Neural progenitor cell (in vitro differentiated cells): ENCODE results near the gene ARMH1.

ENCODE experiments used
- EZH2phosphoT487 ChIP-seq: fragments of 200-600 bp; sonication (generic); IDR thresholded peaks from 2 replicates; pipeline ENCODE4 v1.6.1; 2017; ENCODE audit warnings: antibody characterized with exemption
- TF ChIP-seq, protein P1 (sequence below): fragments of 200-600 bp; sonication (generic); IDR thresholded peaks from 2 replicates; pipeline ENCODE4 v1.5.1; 2017; ENCODE audit warnings: antibody characterized with exemption, mild to moderate bottlenecking

DNA sequence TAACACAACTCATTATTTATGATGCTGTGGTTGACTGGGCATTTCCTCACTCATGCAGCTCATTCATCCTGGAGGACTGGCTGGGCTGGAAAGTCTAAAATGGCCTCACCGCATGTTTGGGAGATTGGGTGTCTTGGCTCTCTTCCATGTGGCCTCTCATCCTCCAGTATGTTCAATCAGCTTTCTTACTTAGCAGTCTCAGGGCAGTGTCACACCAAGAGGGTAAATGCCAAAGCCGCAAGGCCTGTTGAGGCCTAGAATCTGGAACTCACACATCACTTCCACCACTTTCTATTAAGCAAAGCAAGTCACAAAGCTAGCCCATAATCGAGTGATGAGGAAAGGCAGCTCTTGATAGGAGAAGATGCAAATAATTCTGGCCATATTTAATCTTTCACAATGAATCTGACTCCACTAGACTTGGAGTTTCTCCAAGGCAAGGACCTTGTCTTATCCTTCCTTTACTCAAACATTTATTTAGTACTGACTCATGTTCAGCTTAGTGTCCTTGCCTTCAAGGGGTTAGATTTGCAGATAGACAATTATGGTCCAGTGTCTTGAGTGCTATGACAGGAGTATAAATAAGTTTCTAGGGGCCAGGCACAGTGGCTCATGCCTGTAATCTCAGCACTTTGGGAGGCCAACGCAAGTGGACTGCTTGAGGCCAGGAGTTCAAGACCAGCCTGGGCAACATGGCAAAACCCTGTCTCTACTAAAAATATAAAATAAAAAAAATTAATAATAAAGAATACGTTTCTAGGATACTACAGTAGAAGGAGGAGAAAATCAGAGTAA is 45.4 kb upstream of the ARMH1 start:
- TF ChIP-seq, protein P1, sequence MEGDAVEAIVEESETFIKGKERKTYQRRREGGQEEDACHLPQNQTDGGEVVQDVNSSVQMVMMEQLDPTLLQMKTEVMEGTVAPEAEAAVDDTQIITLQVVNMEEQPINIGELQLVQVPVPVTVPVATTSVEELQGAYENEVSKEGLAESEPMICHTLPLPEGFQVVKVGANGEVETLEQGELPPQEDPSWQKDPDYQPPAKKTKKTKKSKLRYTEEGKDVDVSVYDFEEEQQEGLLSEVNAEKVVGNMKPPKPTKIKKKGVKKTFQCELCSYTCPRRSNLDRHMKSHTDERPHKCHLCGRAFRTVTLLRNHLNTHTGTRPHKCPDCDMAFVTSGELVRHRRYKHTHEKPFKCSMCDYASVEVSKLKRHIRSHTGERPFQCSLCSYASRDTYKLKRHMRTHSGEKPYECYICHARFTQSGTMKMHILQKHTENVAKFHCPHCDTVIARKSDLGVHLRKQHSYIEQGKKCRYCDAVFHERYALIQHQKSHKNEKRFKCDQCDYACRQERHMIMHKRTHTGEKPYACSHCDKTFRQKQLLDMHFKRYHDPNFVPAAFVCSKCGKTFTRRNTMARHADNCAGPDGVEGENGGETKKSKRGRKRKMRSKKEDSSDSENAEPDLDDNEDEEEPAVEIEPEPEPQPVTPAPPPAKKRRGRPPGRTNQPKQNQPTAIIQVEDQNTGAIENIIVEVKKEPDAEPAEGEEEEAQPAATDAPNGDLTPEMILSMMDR = no peak
- TF ChIP-seq EZH2phosphoT487 = no peak
